ENCODE results near the gene ZKSCAN3.
"Not testable (repeated sequence)": the region's sequence is repeated elsewhere in the genome, so short reads cannot be mapped to it uniquely, and the experiment has no call there.

Gene ZKSCAN3

GRCh38 chr6:28340310-28341095 lies 9.2 kb upstream of the ZKSCAN3 start:
- no peak for DNase-seq (ENCODE audit: low read depth in 1 of 2, low spot score in 1 of 2)

DNA sequence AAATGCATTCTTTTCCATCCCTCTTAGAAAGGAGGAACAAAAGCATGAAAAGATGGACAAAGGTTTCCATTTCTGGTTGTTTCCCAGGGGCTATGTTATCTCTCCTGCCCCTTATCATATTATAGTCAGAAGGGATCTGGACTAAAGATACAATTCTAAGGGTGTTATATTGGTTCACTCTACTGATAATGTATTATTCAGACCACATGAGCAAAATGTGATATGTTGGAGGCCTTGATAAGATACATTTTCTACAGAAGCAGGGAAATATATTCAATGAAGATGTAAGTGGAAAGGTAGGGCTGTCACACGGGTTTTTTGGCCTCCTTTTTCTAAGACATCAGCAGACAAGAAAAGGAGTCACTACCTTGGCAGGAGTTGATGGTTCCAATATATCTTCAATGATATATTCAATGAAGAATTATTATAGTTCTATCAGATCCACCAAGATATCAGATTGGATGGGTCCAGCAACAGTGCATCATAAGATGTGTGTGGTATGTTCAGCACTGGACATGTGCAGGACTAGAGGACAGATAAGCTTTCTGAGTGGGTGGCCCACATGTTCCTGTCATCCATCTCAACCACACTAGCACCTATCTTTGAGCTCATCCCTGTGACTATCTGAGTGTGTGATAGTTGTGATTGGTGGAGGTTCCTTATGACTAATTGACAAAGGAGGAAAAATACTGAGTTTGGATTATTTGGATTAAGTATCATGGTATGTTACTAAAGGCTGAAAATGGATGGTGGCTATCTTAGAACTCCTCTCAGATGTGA lies 5.7 kb upstream of the ZKSCAN3 start:
- no peak for DNase-seq (ENCODE audit: low read depth in 1 of 2, low spot score in 1 of 2)

- DNase-seq (ENCODE audit: low read depth in 1 of 2, low spot score in 1 of 2): no peak
These were observed 4.5 kb upstream of the ZKSCAN3 start for GRCh38 chr6:28345201-28345600.

DNA sequence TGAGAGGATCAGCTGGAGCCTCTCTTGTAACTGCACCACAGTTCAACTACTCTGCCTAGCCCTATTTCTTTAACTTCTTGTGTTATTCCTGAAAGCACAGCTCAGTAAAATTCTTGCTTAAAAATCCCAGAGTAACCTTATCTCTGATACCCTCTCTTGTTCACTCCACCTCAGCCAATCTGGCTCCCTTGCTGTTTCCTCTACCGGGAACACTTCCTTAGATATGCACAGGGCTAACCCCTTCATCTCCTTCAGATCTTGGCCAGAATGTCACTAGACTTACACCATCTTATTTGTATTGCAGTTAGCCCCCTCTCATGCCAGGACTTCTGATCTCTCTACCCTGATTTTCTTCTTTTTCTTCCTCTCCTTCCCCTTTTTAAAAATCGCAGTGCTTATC lies 2.6 kb upstream of the ZKSCAN3 start:
- DNase-seq (ENCODE audit: low read depth in 1 of 2, low spot score in 1 of 2): no peak

GRCh38 chr6:28349344-28349891 lies 329 bp upstream of the ZKSCAN3 start:
- no peak for DNase-seq (ENCODE audit: low read depth in 1 of 2, low spot score in 1 of 2)

- no peak for DNase-seq (ENCODE audit: low read depth in 1 of 2, low spot score in 1 of 2)
These were observed 1.3 kb downstream of the ZKSCAN3 start for GRCh38 chr6:28351087-28351486.

DNA sequence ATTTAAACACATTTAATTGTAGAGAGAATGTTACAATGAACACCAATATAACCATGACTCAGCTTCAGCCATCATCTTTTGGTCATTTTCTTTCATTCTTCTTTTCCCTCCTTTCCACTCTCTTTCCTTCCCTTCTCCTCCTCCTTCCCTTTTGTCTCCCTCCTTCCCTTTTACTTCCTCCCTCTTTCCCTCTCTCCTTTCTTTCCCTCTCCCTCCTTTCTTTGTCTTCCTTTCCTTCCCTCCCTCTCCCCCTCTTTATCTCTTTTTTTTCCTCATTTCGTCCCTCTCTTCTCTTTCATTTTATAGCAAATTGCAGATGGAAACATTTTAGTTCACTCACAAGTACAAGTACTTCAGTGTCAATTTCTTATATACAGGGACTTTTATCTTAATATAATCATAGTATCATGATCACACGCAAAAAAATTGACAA lies 1.8 kb downstream of the ZKSCAN3 start:
- DNase-seq (ENCODE audit: low read depth in 1 of 2, low spot score in 1 of 2): no peak

GRCh38 chr6:28353356-28353755 lies 3.6 kb downstream of the ZKSCAN3 start:
- no peak for DNase-seq (ENCODE audit: low read depth in 1 of 2, low spot score in 1 of 2)

DNA sequence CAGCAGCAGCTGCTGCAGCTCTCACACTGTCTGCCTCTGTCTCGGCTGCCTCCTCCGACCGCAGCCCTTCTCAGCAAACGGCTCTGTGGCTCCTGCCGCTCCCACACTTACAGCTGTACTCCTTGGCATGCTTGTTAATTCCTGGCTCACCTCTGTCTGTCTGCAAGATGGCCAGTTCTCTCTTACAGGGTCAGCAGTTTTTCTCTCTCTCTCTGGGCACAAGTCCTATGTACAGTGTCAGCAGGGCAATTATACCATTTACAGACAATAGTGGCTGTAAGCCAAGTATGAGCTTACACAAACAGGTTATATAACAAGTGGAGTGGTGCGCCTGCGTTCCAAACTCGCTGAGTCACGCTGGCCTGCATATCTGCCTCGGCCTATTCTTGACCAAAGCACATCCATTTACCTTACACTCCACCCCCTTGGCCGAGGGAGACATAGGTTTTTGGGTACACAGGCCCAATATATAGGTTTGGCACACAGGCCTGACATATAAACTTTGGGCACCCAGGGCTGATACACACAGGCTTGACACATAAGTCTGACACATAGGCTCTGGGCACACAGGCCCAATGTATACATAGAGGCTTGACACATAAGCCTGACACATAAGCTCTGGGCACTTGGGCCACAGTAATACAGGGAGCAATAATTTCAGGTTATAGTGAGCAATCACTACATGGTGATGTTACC lies 4.4 kb downstream of the ZKSCAN3 start:
- DNase-seq (ENCODE audit: low read depth in 1 of 2, low spot score in 1 of 2): no peak

GRCh38 chr6:28354688-28355554 lies 5.2 kb downstream of the ZKSCAN3 start:
- no peak for DNase-seq (ENCODE audit: low read depth in 1 of 2, low spot score in 1 of 2)

GRCh38 chr6:28355743-28356665 lies 6.3 kb downstream of the ZKSCAN3 start:
- no peak for DNase-seq (ENCODE audit: low read depth in 1 of 2, low spot score in 1 of 2)

DNA sequence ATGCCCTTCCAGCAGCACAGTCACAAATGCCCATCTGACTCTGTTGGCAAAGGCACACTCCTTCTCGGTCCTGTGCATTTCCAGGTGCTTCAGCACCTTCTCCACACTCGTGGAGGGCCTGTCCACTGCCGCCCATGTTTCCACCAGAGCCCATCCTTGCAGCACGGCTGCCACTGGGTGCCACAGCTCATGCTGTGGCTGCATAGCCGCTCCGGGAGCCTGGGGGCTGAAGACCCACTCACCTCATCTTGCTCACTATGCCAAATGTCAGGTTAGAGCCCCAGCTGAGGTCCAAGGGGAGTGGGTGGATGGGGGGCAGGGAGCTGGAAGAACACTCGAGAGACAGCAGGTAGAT lies 6.9 kb downstream of the ZKSCAN3 start:
- no peak for DNase-seq (ENCODE audit: low read depth in 1 of 2, low spot score in 1 of 2)

- DNase-seq (ENCODE audit: low read depth in 1 of 2, low spot score in 1 of 2): no peak
These were observed 7.3 kb downstream of the ZKSCAN3 start for GRCh38 chr6:28357036-28357435.

GRCh38 chr6:28359562-28359961 lies 9.8 kb downstream of the ZKSCAN3 start:
- DNase-seq (ENCODE audit: low read depth in 1 of 2, low spot score in 1 of 2): not testable (repeated sequence)

DNA sequence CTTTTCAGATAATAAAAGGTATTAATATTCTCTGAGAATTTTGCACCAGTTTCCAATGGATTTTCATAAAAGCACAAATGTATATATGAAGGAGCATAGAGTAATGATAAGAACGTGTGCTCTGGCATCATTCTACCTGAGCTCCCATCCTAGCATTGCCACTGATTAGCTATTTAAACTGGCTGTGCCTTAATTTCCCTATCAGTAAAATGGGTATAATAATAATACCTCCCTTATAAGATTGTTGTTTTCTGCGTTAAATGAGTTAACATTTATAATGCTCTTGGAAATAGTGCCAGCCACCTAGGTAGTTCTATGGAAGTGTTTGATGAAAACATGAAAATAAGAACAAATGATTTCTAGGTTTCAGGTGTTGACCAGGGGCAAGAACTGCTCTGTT lies 11.2 kb downstream of the ZKSCAN3 start:
- no peak for DNase-seq (ENCODE audit: low read depth in 1 of 2, low spot score in 1 of 2)

DNA sequence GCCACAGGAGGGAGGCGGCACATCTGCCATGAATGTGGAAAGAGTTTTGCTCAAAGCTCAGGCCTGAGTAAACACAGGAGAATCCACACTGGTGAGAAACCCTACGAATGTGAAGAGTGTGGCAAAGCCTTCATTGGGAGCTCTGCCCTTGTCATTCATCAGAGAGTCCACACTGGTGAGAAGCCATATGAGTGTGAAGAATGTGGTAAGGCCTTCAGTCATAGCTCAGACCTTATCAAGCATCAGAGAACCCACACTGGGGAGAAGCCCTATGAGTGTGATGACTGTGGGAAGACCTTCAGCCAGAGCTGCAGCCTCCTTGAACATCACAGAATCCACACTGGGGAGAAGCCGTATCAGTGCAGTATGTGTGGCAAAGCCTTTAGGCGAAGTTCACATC lies 15.8 kb downstream of the ZKSCAN3 start:
- not testable (repeated sequence) for DNase-seq (ENCODE audit: low read depth in 1 of 2, low spot score in 1 of 2)

DNA sequence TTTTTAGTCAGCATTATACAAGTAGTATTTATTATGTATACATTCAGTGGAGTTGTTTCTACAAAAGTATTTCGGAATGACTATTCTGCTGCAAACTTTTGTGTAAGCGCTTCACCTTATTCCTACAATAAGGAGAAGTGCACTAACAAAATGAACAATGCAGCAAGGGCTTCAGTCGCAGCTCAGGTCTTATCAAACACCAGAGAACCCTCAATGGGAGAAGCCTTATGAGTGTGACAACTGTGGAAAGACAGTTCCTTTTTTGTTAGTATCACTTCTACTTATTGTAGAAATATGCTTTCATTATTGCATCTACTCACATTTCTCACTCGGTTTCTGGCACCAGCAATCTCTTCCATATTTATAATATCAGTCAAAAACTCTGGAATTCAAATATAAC lies 18.8 kb downstream of the ZKSCAN3 start:
- DNase-seq (ENCODE audit: low read depth in 1 of 2, low spot score in 1 of 2): no peak

GRCh38 chr6:28369463-28369862 lies 19.7 kb downstream of the ZKSCAN3 start:
- DNase-seq (ENCODE audit: low read depth in 1 of 2, low spot score in 1 of 2): no peak

- no peak for DNase-seq (ENCODE audit: low read depth in 1 of 2, low spot score in 1 of 2)
These were observed 20.7 kb downstream of the ZKSCAN3 start for GRCh38 chr6:28370440-28370839.

DNA sequence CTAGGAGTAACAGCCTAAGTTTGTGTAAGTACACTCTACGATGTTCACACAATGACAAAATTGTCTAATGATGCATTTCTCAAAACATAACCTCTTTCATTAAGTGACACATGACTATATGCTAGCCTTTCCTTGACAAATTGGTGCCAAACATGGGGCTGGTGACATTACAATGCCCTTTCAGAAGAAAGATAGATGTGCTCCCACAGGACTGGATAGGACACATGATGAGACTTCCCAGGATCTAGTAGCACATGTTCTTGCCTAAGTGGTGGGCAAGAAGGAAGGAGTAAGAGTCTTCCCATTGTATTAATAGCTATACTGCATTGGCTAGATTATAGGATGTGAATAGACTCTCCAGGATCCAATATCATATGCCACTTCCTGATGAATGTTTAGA lies 21.5 kb downstream of the ZKSCAN3 start:
- no peak for DNase-seq (ENCODE audit: low read depth in 1 of 2, low spot score in 1 of 2)

All from stimulated activated CD4-positive, alpha-beta T cell treated with anti-CD3 and anti-CD28 coated beads, Interleukin-15, amount 100 ng/mL, for 1 hour (primary cell).